OCI-M2 (cell line): ENCODE results near the gene RPL23.

Experiments
- DNase-seq: peaks from one replicate; lab custom pipeline; 2025; ENCODE audit not compliant: unreplicated experiment; lab: John Stamatoyannopoulos, UW

Gene RPL23

DNA sequence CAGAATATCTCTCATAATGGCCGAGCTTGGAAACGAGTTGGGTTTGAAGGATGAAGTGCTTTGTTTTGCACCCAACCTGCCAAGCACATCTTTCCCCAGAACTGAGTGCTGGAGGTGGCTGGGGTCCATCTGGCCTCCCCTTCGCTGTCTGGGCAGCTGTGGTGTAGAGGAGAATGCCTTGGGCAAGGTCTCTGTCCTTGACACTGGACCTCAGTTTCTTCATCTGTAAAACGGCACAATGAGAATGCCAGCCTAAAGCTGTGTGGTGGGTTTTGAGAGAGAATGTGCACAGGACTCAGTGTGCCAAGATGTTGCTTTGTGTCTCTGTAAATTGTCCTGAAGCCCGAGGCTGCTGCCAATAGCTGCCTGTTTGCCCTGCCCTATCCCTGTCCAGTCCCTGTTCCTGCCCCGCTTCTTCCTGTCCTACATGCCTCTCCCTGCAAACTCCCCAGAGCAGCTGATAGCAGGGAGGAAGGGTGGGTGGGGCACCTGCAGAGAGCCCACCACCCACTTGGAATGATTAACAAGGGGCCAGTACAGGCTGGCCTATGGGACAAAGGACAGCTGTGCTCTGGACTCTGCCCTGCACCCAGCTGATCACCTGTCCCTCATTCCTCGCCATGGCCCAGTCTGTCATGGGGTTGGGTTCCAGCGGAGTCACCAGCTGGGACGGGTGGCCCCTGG is 31.7 kb upstream of the RPL23 start:
- DNase-seq: no peak

DNA sequence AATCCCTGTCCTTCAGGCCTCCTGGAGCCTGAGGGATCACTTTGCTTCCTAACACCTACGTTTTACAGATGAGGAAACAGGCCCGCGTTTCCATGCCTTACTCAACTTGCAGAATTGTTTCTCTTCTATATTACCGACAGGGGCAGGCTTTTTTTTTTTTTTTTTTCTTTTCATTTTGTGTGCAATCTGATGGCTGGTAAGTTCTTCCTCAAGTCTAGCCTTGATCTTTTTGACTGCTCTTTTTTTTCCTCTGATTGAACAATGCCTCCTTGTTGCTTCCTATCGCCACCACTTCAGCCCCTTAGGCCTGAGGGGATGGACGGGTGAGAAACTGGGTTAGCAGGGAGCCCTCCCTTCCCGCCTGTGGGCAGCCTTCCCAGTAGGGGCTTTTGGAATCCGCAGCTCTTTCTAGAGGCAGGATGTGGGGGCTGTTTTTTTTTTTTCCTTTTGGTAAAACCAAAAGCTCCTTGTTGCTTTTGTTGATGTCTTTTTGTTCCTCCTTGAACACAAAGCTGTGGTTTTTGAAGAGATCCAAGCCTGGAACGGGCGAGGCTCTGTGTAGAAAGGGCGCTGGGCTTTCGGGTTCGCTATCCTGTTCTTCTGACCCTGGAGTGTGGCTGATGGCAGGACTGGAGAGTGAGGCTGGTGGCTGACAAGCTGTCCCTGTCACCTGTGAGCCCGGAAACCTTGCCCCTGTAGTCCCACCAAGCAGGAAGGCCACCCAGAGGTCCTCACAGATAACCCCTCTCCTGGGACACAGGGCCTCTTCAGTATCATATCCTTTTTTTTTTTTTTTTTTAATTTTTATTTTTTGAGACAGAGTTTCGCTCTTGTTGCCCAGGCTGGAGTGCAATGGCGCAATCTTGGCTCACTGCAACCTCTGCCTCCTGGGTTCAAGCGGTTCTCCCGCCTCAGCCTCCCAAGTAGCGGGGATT is 30.3 kb upstream of the RPL23 start:
- DNase-seq: no peak

DNA sequence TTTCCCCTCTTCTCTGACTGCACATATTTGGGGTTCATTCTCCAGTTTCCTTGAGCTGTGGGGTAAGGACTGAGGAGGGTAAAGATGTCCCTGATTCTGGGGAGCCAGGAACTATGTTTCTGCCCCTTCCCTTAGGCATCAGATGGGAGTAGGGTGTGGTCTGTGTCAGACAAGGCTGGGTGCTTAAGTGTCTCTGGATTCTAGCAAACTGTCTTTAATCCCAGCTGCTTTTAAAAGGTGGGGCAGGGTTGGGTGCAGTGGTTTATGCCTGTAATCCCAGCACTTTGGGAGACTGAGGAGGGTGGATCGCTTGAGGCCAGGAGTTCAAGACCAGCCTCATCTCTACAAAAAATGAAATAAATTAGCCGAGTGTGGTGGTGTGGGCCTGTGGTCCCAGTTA is 29.3 kb upstream of the RPL23 start:
- no peak for DNase-seq

DNA sequence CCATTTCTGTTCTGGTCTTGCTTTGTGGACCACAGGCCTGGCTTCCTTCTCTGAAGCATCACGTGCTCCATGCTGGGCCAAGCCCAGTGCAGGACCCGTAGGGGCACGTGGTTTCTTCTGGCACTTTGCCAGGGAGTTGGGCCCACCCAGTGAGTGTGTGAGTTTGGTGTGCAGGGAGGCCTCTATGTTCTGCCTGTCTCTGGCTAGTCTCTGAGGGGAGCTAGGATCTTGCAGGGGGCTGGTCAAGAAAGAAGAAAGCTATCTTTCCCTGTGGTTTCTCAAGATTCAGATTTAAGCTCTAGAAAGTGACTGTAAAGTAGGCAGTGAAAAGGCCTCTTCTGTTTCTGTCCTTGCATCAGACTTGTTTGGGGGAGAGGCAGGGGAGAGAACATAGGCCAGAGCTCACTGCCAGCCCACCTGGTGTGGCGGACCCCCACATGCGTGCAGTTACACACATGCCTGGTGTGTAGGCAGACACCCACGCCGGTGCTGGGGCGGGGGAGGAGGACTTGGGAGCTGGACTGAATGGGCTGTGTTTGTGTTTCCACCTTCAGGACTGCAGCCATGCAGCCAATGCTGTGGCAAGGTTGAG is 28.2 kb upstream of the RPL23 start:
- no peak for DNase-seq

DNA sequence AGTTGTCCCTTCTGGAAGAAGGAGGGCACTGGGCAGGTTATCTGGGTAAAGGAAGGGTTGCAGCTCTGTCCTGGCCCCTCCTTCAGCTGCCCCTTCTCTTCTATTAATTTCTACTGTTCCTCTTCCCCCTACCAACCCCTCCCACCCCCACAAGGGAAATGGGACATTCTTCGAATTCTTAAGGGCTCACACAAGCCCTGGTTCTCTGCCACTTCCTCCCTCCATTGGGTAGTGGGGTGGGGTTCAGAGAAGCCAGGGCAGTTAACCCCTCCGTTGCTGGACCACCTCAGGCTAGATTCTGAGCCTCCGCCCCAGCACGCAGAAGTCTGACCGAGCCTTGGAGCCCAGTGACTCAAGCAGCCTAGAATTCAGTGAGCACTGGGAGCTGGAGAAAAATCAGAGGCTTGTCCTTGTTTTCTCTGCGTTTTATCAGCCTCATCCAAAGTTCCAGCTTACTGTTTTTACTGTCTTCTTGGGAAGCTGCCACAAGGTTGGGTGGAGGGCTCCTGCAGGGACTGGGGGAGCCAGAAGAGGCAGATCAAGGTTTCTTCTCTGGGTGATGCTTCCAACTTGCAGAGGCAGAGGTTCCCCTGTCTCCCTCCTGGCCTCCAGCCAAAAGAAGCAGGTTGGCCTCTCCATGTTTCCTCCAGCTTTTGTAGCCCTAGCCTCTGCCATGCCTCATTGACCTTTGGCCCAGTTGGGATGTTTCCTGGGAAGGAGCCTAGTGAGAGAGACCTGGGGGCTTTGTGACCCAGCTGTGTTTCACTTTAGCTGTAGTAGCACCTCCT is 26.6 kb upstream of the RPL23 start:
- no peak for DNase-seq

DNA sequence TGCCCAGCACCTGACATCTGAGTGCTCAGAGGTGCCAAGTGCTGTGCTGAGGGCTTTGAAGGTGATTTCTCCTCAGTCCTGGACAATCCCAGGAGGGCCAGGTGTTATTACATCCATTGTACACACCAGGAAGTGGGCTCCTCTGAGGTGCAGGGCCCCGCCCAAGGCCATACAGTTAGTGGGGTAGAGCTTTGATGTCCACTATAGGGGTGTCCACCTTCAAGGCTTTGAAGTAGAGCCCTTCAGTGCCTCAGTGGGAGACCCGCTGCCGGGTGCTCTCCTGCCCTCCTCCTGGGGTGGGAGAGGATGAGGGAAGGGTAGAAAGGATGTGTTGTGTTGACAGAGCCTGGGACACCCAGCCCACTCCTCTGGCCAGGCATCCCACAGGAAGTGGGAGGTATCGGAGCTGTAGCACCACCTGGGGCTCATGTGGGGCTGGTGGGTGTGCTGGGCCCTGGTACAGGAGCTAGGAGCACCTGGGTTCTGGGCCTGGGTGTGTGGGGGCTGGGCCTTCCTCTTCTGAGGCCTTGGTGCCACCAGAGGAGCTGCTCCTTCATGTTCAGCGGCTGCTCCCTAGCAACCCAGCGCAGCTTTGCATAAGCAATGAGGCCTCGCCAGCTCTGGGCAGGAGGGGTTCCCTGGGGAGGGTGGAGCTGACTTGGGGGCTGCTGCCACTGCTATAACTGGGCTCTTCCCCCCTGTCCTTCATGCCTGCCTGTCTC is 23.8 kb upstream of the RPL23 start:
- no peak for DNase-seq

DNA sequence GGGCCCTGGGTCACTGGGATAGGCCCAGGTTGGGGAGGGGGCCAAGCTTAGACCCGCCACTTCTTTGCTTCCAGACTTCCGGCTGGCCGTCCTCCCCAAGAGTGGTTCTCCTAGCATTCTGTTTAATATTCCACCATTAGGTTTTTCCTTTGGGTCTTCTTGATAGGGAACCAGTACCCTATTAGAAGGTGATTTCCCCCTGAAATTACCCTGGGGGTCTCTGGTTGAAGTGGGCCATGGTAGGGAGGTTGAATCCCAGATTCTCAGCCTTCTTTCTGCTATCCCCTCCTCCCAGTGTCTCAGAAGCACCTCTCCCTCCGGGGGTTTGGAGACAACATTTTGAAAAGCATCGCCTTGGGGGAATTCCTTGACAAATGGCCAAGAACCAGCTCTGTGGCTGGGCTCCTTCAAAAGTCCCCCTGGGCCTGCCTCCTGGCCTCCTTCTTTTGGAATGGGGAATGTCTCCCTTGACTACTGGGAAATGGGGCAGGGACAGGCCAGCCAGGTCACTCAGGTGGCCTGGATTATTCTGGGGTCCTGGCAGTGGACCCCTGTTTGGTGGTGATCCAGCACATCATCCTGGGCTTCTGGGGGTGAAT is 22.1 kb upstream of the RPL23 start:
- DNase-seq: no peak

DNA sequence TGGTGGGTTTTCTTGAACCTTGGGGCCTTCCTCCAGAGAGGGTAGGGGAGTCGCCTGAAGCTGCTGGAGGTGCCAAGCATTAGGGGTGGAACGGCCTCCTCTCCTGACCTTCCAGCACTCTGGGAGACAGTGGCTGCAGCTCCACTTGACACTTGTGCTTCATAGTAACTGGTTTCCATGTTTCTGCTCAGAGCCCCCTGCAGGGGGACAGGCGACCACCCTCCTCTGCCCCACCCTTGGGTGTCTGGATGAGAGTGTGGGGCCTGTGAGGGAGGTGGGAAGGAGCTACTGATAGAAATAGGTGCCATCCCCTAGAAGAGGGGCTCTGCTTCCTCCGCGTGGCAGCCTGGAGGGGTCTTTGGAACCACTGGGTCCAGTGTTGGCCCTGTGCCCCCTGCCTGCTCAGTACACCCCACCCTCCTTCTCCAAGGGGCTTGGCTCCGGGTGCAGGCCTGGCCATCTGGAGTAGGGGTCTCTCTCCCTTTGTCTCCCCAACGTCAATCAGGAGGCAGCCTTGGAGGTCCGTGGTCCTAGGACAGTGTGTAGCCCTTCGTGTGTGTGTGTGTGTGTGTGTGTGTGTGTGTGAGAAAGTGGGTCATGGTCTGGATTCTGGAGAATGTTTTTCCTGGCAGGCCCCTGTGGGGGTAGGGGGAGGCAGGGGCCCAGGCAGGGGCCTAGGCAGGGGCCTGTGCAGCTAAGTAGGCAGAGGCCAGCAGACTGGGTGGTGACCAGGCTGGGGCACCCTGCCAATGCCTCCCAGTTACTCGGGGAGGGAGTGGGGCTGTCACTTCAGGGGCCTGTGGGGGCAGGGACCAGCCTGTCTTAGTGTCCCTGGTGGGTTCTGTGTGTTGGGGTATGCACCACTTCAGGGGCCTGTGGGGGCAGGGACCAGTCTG is 21.2 kb upstream of the RPL23 start:
- DNase-seq: no peak

DNA sequence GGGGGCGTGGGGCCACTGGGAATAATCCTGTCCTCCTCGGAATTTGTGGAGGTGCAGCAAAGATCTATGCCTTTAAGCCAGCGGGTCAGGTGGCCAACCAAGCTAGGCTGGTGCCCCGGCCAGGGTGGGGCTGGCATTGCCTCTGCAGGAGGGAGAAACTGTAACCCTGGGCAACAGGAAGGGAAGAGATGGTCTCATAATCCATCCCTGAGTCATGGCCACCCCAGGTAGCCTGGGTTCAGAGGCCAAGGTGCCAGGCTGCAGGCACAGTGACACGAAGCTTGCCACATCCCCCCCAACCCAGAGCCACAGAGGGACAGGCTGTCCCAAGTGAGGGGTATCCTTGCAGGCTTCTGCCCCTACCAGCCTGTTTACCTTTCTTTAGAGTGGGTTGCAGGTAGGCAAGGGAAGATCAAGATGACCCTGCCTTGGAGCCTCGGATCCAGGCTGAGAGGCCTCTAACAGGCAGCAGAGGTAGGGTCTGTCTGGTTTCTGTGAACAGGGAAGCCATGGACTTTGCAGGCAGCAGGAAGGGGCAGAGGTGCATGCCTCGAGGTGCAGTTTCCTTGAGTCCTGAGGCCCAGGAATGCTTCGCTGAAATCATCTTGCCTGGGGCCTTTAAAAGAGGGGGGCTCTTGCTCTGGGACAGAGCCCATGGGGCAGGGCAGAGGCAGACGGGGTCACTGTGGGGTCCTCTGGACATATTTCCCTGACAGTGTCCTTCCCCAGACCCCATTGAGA is 20.3 kb upstream of the RPL23 start:
- no peak for DNase-seq

DNA sequence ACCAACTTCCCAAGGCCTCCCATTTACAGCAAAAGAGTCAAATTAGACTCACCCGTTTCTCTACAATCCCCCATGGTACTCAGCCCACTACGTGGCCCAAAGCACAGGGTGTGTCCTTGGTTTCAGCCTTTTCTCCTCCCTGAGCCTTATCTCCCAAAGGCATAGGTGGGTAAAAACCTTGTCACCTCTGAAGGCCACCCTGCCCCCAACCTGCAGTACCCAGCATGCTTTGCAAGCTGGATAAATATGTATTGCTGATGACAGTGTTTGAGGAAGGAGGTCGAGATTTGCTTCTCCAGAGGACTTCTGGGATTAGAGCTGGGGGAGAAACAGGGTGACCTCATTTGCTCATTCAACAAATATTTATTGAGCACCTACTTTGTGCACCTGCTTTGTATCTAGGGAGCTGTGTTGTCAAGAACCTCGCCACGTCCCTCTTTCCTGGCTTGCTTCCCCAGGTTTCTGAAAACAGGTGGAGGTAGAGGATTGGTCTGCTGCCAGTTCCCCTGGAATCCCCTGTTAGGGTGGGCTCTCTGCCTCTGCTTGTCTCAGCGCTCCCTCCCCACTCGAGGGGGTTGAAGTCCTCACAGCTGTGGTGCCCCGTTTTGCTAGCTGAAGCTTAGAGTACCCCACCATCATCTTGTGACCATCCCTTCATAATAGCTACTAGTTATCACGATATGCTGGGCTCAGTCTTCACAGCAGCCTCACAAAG is 19.3 kb upstream of the RPL23 start:
- DNase-seq: no peak

DNA sequence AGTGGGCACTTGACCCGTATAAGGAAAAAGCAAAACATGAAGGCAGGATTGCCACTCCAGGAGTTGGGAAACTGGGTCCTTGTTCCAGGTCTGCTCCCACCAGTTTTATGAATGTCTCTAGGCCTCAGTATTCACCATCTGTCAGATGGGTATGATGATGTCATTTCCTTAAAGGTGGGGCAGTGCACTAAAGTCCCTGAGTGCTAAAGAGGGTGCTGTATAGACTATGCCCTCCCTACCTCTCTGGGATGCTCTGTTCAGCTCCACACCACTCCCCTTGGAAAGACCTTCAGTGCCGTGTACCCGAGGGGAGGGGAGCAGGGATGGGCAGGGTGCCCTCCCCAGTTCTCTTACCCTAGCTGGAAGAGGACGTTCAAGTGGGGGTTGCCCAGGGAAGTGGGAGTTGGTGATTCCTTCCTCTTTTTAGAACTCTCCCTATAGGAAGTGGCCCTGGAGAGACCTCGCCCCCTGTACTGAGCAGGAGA is 18.5 kb upstream of the RPL23 start:
- DNase-seq: no peak

DNA sequence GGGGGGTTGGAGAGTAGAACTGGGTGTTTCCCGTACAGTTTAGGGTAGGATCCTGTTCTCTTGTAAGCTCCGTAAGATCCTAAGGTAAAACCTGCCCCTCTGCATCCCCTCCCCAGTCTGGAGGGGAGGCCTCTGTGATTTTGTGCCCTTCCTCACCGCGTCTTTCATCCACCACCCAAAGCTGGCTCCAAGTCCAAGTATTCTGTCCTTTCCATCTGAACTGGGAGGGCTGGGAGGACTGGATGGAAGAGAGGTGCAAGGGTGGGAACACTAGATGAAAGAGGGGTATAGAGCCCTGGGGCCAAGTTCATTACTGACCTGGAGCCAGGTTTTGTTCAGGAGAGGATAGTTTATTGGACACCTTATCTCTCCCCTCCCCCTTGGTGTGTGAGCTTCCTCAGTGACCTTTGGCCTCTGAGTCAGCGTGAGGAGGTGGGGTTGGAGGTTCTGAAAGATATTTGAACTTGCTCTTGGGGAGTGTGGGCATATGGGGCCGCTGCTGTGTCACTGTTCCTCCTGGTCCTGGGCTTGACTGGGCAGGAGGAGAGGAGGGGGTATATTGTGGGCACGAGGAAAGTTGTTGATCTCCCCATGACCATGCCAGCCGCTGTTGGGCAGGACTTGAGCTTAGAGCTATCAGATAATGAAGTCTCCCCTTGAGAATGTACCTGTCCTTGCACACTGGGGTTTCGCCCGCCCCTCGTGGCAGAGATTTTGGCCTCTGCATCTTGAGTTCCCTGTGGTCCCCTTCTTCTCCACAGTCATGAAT is 17.9 kb upstream of the RPL23 start:
- no peak for DNase-seq

DNA sequence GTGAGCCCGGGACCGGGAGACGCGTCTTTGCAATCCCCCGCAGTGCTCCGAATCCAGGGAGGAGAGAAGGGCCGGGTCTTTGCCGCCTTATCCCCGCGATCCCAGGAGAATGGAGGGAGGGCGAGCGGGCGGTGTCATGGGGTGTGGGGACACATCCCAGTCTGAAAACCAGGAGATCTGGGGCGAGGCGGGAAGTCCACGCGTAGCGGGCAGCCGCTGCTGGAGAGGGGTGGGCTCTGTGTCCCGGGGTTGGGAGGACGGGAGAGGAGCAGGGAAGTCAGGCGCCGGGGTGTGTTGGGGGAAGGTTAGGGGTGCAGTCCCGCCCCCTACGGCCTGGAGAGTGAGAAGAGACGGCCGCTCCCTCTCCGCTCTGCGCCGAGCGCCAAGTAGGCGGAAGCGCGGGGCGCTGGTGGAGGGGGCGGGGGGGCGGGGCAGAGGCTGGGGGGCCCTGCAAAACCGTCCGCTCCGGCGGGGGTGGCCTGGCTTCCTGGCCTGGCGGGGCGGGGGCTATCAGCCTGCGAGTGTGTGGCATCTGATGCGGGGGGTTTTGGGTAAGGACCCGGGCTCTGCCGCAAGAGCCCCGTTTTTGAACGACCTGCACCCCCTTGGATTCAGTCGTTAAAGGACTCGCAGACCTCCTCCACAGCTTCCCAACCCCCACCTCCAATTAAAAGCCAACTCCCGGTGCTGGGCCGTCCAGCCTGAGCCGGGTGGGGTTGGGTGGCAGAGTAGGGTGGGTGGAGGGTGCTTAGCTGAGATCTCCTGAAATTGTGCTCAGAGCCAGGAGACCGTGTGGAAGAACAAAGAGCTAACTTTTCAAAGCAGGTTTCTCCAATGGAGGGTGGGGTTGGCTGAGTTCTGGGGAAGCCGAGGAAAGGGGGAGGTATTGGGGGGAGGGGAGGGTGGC is 17.0 kb upstream of the RPL23 start:
- DNase-seq: no peak

DNA sequence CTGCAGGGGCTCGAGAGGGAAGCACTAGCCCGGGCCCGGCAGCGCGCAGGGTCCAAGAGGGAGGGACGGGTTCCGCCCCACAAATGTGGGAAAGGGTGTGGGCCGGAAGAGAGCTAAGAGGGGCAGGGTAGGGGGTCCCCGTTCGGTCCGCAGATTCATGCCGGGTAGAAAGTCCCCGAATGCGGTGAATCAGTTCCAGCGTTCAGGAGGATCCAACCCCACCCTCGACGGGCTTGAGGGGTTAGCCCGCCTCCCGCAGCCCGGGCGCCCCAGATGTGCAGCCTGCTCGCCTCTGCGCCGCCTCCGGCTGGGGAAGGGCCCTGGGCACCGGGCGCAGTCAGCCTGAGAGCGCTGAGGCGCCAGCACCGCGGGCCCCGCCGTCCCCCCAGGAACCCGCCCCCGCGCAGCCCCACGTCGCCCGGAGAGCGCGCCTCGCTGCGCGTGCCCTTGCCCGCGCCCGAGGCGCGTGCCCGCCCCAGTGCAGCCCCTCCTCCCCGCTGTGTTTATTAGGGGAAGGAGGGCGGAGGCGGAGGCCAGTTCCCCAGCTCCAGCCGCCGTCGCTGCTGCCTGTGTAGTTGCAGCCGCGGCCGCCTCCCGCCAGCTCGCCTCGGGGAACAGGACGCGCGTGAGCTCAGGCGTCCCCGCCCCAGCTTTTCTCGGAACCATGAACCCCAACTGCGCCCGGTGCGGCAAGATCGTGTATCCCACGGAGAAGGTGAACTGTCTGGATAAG is 16.2 kb upstream of the RPL23 start, which contains the start of gene LASP1:
LASP1 (plus strand) TSS at position 533 of the 733 bp plus-strand sequence; CDS start at position 665, 132 bp downstream.
- DNase-seq: no peak
